ENCODE data around the gene KIAA0513.
A peak's percentile ranks its signal among the peaks of the same experiment; 100 is the strongest.

The KIAA0513 gene

GRCh38 chr16:85092309-85092708 is 64.7 kb downstream of the KIAA0513 start:
- no peak for DNase-seq

- no peak for DNase-seq
Measured at GRCh38 chr16:85092851-85093250, 65.3 kb downstream of the KIAA0513 start.

DNA sequence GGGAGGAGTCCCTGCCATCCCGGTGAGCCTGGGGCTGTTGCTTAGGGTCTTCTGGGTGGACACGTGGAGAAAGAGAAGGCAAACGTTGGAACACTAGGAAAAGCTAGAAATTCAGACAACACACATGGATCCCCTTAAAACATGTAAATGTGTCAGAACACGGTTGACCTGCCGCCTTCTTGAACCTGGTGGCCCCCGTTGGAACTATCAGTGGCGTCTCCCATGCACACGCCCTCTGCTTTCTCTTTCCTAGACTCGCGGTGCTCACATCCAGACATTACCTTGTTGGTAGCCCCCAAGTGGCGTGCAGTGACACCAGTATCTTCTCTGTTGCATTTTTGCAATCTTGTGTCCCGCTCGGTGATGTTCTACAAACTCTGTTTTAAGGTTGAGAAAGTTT is 66.1 kb downstream of the KIAA0513 start:
- DNase-seq = no peak

GRCh38 chr16:85094176-85094805 is 66.7 kb downstream of the KIAA0513 start:
- DNase-seq = no peak

DNA sequence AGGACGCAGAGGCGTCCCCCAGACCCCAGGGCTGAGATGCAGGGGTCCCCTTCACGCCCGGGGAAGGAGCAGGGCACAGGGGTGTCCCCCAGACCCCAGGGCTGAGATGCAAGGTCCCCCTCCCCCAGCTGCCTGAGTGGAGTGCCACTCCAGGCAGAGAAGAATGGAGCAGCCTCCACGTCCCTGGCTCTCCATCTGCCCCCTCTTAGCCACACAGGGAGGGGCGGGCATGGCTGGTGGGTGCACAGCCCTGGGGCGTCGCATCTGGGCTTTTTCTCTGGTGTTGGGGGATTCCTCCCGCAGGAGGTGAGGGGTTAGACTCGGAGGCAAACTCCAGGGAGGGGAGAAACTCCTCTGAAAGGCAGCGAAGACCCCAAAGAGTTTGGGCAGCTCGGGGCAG is 67.2 kb downstream of the KIAA0513 start:
- no peak for DNase-seq

GRCh38 chr16:85096921-85097320 is 69.3 kb downstream of the KIAA0513 start:
- no peak for DNase-seq

- no peak for DNase-seq
Measured at GRCh38 chr16:85098565-85098964, 71.0 kb downstream of the KIAA0513 start.

DNA sequence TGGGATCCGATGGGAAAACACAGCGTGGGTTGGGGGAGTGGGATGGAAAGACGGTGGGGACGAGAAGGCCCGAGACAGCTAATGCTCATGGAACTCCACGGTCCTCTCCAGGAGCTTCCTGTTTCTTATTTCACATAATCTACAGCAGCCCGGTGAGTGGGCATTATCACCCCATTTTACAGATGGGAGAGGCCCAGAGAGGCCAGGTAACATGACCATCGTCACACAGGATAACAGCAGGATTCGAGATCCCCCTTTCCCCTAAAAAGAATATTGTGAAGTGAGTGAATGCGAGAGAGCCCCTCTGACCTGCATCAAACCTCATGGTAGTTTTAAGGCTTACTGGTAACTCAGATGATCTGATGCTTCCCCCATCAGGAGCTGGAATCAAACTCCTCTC is 72.7 kb downstream of the KIAA0513 start:
- DNase-seq = no peak

DNA sequence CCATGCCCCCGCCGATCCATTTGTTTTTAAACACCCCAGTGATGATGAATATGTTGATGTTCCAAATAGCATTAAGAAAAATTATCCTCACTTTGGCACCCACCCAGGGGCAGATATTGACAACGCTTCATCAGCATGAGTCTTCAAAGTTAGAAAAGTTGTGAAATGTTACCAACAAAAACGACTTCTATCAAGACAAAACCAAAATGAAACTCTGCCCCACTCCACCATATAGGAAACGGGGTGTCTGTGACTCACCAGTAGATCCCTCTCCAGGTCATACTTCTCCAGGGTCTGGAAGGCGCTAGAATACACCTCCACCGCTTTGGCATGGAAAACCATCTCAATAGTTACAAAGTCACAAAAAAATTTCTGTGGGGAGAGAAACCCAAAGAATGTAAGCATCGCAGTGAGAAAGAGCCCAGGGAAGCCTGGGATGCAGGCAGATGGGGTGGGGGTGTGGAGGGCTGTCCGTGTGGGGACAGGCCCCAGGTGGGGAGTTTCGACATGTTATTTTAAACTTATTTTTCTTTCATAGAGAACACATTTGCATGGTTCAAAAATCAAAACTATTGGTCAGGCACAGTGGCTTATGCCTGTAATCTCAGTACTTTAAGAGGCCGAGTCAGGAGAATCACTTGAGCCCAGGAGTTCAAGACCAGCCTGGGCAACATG is 74.5 kb downstream of the KIAA0513 start:
- no peak for DNase-seq

- no peak for DNase-seq
Measured at GRCh38 chr16:85103114-85104079, 75.8 kb downstream of the KIAA0513 start.

DNA sequence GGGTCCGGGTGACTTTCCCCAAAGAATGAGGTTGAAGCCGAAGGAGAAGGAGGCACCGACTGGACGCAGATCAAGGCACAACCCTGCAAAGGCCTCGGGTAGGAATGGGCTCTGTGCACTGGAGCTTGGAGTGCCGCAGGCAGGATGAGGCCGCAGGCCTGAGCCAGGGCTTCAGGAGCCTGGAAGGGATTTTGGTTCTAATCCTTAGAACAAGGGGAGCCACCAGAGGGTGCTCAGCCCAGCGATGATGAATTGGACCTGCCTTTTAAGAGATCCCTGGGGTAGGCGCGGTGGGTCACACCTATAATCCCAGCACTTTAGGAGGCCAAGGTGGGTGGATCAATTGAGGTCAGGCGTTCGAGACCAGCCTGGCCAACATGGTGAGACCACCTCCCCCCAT is 76.6 kb downstream of the KIAA0513 start:
- DNase-seq = no peak

- DNase-seq = no peak
Measured at GRCh38 chr16:85104821-85105391, 77.3 kb downstream of the KIAA0513 start.

DNA sequence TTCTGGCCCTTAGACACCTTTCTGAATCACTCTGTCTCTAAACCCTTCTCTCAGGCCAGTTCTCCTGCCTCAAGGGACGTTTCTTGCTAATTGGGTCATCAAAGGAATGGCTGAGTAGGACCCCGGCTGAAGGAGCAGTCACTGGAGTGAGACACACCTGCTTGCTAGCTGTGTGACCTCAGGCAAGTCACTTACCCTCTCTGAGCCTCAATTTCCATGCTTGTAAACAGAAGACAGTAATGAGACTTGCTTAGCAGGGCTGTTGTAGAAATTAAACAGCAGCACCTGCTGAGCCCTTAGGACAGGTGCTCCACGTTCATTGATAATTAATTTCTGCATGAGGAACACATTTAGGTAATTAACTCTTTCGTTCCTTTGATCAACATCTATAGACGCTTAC is 77.9 kb downstream of the KIAA0513 start:
- no peak for DNase-seq

GRCh38 chr16:85107083-85107482 is 79.5 kb downstream of the KIAA0513 start:
- DNase-seq = no peak

DNA sequence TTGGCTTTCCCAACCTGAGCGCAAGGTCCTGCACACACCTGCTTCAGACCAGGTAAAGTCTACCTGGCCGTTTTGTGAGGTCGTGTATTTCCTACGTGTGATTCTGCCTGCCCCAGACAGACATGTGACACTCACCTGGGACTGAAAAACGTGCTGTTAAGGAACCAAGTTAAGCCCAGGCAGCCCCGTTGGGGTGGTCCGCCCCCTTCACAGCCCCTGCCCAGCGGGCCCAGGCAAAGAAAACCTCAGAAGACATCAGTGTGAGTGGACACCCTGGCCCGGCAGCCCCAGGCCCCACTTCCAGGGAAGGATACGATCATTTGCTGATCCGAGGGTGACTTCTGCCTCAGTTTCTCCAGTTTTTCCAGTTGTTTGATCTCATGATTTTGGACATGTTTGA is 79.9 kb downstream of the KIAA0513 start:
- DNase-seq = no peak

GRCh38 chr16:85110105-85110504 is 82.5 kb downstream of the KIAA0513 start:
- DNase-seq = no peak

GRCh38 chr16:85111184-85111583 is 83.6 kb downstream of the KIAA0513 start:
- no peak for DNase-seq

- no peak for DNase-seq
Measured at GRCh38 chr16:85112364-85112763, 84.8 kb downstream of the KIAA0513 start, which contains the start of gene CIBAR2. Gene CIBAR2 (minus strand): TSS chr16:85112472. CDS start chr16:85112352, 120 bp downstream.

DNA sequence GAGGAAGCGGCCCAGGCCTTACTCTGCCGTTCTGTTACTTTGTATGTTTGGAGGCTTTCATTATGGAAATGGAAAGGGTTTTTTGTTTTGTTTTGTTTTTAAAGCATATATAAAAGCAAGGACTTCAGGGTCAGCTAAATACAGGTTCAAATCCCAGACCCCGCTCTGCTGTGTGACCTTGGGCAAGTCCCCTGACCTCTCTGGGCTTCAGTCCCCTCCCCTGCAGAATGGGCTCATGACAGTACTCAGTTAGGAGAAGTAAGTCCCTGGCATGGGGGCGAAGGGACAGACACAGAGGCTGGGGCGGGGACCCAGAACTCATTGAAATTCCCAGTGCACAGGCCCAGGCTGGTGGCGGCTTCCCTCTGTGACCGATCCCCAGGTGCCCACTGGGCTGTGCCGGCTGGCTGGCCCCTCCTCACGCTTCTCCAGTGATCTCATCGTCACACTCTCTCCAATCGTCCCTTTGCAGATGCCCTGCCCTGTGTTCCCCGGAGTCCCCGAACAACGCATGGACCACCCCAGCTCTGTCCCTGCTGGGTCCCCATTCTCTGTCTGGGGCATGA is 85.7 kb downstream of the KIAA0513 start:
- DNase-seq = no peak

- no peak for DNase-seq
Measured at GRCh38 chr16:85113913-85114312, 86.3 kb downstream of the KIAA0513 start.

DNA sequence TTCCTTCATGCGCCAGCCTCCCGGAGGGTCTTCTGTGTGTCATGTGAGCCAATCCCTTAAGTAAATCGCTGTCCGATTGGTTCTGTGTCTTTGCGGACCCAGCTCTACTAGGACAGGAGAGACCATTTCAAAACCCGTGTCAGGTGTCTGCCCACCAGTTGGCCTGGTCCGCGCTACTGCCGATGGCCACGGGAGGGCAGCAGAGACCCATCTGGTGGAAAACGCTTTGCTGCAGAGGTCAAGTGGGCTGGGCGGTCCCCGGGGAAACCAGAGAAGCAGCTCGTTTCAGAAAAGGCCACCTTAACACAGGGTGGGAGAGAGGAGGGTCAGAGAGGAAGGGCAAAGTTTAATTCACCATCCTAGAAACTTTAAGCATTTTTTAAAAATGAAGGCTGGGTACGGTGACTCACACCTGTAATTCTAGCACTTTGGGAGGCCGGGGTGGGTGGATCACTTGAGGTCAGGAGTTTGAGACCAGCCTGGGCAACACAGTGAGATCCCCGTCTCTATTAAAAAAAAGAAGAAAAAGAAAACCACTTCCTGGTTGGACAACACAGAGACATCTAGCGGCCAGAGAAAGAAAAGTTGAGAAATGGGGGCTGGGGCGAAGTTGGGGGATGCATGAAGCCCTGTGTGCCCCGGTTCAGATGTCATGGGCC is 87.4 kb downstream of the KIAA0513 start:
- peak; percentile 64 to 79 for DNase-seq

DNA sequence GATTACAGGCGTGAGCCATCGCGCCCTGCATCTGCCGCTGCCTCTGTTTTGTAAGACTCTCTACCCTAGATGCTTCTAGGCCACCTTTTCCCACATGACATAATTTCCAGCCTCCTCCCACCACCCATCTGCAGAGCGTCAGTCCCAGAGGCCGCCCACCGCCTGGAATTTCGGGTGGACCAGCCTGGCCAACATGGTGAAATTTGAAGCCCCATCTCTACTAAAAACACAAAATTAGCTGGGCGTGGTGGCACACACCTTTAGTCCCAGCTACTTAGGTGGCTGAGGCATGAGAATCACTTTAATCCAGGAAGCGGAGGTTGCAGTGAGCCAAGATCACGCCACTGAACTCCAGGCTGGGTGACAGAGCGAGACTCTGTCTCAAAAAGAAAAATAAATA is 89.8 kb downstream of the KIAA0513 start:
- no peak for DNase-seq

Measured in SW 1271 (cell line).